Measurements from ENCODE around the gene HOPX. TPM values are rescaled to one million over a fixed set of nuclear protein-coding genes. Genes with fewer than 3 reads are reported as not detected.
A peak's percentile ranks its signal among the peaks of the same experiment; 100 is the strongest.

HOPX gene
- total and polyA plus RNA-seq, 10 donors: 6.0 to 26.0 (median 8.0) TPM

DNA sequence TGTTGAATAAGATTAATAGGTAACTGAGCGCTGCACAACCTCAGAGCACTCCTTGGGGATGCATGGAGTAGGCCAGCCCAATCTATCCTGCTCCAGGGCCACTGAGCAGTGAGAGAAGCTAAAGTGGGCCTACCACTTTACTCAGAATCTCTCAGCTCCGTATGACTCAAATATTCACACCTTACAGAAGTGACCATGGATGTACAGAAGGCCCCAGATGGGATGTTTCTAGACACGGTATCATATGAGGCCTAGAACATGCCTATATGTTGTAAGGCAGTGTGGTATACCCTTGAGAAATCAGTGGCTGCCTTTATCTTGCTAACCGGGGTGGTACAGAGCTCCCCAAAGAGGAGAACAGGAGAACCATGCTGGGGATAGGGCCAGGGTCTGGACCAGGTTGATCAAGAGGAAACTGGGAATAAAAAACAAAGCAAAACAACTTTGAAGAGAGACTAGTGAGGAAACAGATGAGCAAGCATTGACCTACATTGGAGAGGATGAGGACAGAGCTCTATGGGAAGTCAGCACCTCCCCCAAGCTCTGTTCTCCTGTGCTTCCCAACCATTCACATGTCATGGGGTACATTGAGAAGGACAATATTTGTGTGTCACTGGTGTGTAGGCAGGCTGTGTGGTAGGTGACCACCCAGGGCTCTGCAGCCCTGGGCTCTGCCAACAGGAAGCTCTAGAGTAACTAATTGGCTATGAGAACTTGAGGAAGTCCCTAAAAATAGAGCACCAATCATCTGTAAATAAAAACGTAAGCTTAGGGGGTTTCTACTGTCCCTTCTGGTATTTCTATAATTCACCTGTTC lies 31.4 kb downstream of the HOPX start:
- intact Hi-C loops (cut with DNase I; ENCODE audit: low total_unique reads): no loop called here
- TF ChIP-seq, protein P1, sequence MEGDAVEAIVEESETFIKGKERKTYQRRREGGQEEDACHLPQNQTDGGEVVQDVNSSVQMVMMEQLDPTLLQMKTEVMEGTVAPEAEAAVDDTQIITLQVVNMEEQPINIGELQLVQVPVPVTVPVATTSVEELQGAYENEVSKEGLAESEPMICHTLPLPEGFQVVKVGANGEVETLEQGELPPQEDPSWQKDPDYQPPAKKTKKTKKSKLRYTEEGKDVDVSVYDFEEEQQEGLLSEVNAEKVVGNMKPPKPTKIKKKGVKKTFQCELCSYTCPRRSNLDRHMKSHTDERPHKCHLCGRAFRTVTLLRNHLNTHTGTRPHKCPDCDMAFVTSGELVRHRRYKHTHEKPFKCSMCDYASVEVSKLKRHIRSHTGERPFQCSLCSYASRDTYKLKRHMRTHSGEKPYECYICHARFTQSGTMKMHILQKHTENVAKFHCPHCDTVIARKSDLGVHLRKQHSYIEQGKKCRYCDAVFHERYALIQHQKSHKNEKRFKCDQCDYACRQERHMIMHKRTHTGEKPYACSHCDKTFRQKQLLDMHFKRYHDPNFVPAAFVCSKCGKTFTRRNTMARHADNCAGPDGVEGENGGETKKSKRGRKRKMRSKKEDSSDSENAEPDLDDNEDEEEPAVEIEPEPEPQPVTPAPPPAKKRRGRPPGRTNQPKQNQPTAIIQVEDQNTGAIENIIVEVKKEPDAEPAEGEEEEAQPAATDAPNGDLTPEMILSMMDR (IDR thresholded peaks at IDR 0.05 in 8 of 11, conservative IDR thresholded peaks at IDR 0.05 in 3 of 11): no peak
- no peak for TF ChIP-seq POLR2A (IDR thresholded peaks at IDR 0.05)
- no peak for TF ChIP-seq POLR2AphosphoS5 (IDR thresholded peaks at IDR 0.05)
- DNase-seq: no peak
- peak overlapping the region in 2 of 8 donors; percentile 2 to 37 for H3K27ac ChIP-seq
- H3K9me3 ChIP-seq: peaks cover 0 to 10% (median 3%) of the 10 kb centered on the region in 8 donors
- WGBS, 5 donors: 69 to 80% (median 71%) methylated on average over 5 of the region's 5 CpGs
- H3K36me3 ChIP-seq: no peaks in the 10 kb centered on the region
- H3K4me3 ChIP-seq: no peak overlapping the region
- H3K27me3 ChIP-seq (replicated peaks in 1 of 7): peaks cover 0 to 8% (median 0%) of the 10 kb centered on the region in 7 donors
- peaks cover 1 to 33% (median 20%) of the 10 kb centered on the region in 6 donors for H3K4me1 ChIP-seq

DNA sequence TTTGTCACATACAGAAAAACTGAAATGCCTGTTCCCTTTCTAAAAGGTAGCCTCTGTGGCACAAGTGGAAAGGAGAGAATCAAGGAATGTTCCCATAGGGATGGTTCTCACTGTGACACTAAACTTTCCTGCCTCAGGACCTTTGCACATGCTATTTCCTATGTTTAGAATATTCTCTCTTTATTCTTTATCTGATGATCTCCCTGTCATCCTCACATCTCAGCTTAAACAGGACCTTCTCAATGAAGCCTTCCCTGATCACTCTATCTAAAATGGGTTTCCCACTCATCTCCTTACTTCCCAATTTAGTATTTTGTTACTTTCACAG lies 32.3 kb downstream of the HOPX start:
- no peaks in the 10 kb centered on the region for H3K27me3 ChIP-seq (replicated peaks in 1 of 7)
- H3K36me3 ChIP-seq: no peaks in the 10 kb centered on the region
- peaks cover 0 to 24% (median 12%) of the 10 kb centered on the region in 6 donors for H3K4me1 ChIP-seq
- no peak for TF ChIP-seq POLR2A (IDR thresholded peaks at IDR 0.05)
- TF ChIP-seq POLR2AphosphoS5 (IDR thresholded peaks at IDR 0.05): no peak
- TF ChIP-seq, protein P1 (IDR thresholded peaks at IDR 0.05 in 8 of 11, conservative IDR thresholded peaks at IDR 0.05 in 3 of 11): no peak
- no peak for DNase-seq
- H3K27ac ChIP-seq: peak overlapping the region in 3 of 8 donors; percentile 4 to 37 (median 4)
- intact Hi-C loops (cut with DNase I; ENCODE audit: low total_unique reads): no loop called here
- H3K9me3 ChIP-seq: peaks cover 0 to 10% (median 3%) of the 10 kb centered on the region in 8 donors
- H3K4me3 ChIP-seq: no peak overlapping the region

DNA sequence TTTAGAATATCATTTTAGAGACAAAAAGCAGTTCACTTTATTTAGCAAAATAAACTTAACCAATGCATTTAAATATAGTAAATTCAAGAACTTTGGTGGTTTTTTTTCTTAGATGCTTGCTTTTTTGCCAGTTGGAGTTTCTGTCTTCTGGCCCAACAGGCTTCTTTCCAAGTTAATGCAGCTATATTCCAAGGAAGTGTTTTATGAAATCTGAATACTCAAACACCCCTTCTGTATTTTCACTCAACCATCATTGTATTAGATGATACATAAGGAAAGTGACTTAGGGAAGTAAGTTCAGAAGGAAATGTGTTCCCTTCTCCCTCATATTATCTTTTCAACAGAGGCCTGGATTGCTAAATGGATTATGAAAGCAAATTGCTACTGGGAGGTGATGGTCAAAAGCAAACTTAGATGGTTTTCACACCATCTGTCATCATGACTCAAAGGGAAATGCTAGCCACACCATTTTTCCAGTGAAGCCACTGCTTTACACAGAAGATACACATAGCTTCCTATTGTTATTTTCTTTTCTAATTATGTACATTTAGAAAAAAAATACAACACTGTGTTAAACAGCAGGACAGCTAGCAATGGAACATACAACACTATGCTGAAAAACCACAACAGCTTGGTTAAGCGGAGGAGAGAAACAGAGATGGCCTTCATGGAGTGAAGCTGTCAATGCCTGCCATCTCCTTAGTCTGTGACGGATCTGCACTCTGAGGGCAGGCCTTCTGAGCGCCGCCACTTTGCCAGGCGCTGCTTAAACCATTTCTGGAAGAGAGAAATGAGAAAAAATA lies 32.9 kb downstream of the HOPX start:
- peak overlapping the region in 3 of 8 donors; percentile 4 to 37 (median 4) for H3K27ac ChIP-seq
- H3K4me1 ChIP-seq: peaks cover 0 to 19% (median 6%) of the 10 kb centered on the region in 6 donors
- TF ChIP-seq POLR2AphosphoS5 (IDR thresholded peaks at IDR 0.05): no peak
- TF ChIP-seq, protein P1 (IDR thresholded peaks at IDR 0.05 in 8 of 11, conservative IDR thresholded peaks at IDR 0.05 in 3 of 11): no peak
- no peak for TF ChIP-seq POLR2A (IDR thresholded peaks at IDR 0.05)
- no peak overlapping the region for H3K4me3 ChIP-seq
- H3K36me3 ChIP-seq: no peaks in the 10 kb centered on the region
- no peaks in the 10 kb centered on the region for H3K27me3 ChIP-seq (replicated peaks in 1 of 7)
- intact Hi-C loops (cut with DNase I; ENCODE audit: low total_unique reads): no loop called here
- DNase-seq: no peak
- peaks cover 0 to 10% (median 3%) of the 10 kb centered on the region in 8 donors for H3K9me3 ChIP-seq
- 89 to 98% (median 91%) methylated on average over 5 of the region's 5 CpGs for WGBS, 5 donors

DNA sequence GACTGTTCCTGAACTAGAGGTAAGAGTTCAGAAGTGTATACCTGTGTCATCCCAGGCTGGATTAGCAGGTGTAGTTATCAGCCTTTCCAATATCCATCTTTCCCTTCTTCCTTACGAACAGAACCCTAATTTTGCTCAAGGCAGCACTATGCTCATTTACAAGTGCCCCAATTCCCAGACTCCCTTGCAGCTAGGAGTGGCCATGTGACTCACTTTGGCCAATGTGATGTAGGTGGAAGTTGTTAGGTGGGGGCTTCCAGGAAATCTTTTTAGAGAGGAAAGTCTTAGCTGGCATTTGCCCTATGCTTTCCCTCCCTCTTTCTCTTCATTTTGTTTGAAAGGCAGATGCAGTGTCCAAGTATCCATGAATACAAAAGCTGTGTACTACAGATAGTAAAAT lies 34.8 kb downstream of the HOPX start:
- no peak overlapping the region for H3K4me3 ChIP-seq
- H3K27me3 ChIP-seq (replicated peaks in 1 of 7): no peaks in the 10 kb centered on the region
- TF ChIP-seq, protein P1 (IDR thresholded peaks at IDR 0.05 in 8 of 11, conservative IDR thresholded peaks at IDR 0.05 in 3 of 11): no peak
- TF ChIP-seq POLR2AphosphoS5 (IDR thresholded peaks at IDR 0.05): no peak
- TF ChIP-seq POLR2A (IDR thresholded peaks at IDR 0.05): no peak
- DNase-seq: no peak
- intact Hi-C loops (cut with DNase I; ENCODE audit: low total_unique reads): no loop called here
- no peaks in the 10 kb centered on the region for H3K36me3 ChIP-seq
- 88 to 100% (median 94%) methylated on average over 1 of the region's 1 CpG for WGBS, 5 donors
- peaks cover 0 to 10% (median 3%) of the 10 kb centered on the region in 8 donors for H3K9me3 ChIP-seq
- H3K27ac ChIP-seq: no peak overlapping the region
- peaks cover 0 to 16% (median 6%) of the 10 kb centered on the region in 6 donors for H3K4me1 ChIP-seq

Measured in spleen (tissue), 11 donors.